K562 (cell line): ENCODE data around the gene TP53I3. TPM values are rescaled to one million over a fixed set of nuclear protein-coding genes. Genes with fewer than 3 reads are reported as not detected.

ENCODE experiments used
- AFF4 ChIP-seq: sonication (generic); formaldehyde crosslinking; IDR thresholded peaks from 2 replicates; pipeline ENCODE4 v1.8.0; 2023; ENCODE audit warnings: mild to moderate bottlenecking, missing genetic modification reagents
- ARNT ChIP-seq, 2 experiments: fragments of 450-650 bp; IDR thresholded peaks; 2 replicates each; pipeline ENCODE4 v1.6.1; 2016; ENCODE audit warnings: mild to moderate bottlenecking in 1 of 2
- BCOR ChIP-seq: fragments of 450-650 bp; IDR thresholded peaks from 2 replicates; pipeline ENCODE4 v1.6.1; 2016
- ETS1 ChIP-seq: conservative IDR thresholded peaks from 2 replicates; pipeline ENCODE4 v1.6.1; 2011; ENCODE audit warnings: low read depth, mild to moderate bottlenecking, low read length; ENCODE audit not compliant: control insufficient read depth
- FUS ChIP-seq: fragments of 200-400 bp; formaldehyde crosslinking; optimal IDR thresholded peaks from 2 replicates; pipeline ENCODE3; 2017; ENCODE audit warnings: low read depth, low read length
- SMARCA4 ChIP-seq: fragments of 450-650 bp; IDR thresholded peaks from 2 replicates; pipeline ENCODE4 v1.6.1; 2016
- SMC3 ChIP-seq: conservative IDR thresholded peaks from 2 replicates; pipeline ENCODE4 v1.6.1; 2011; ENCODE audit warnings: low read depth, low read length, improper control_type of control experiment; ENCODE audit not compliant: insufficient read depth
- TAF15 ChIP-seq: fragments of 200-400 bp; formaldehyde crosslinking; IDR thresholded peaks from 2 replicates; pipeline ENCODE4 v1.6.1; 2017; ENCODE audit warnings: mild to moderate bottlenecking, low read depth, low read length, moderate library complexity
- TFE3 ChIP-seq: fragments of 450-650 bp; formaldehyde crosslinking; IDR thresholded peaks from 2 replicates; pipeline ENCODE4 v1.4.0; 2020; ENCODE audit warnings: mild to moderate bottlenecking, mixed read lengths
- UBTF ChIP-seq, 2 experiments: IDR thresholded peaks; 2 replicates each; pipeline ENCODE4 v1.6.1; 2012; ENCODE audit warnings: improper control_type of control experiment in 2 of 2, low read depth in 2 of 2, low read length in 2 of 2, borderline replicate concordance in 1 of 2
- ZBTB8A ChIP-seq: fragments of 450-650 bp; IDR thresholded peaks from 2 replicates; pipeline ENCODE4 v1.6.1; 2018; ENCODE audit warnings: mild to moderate bottlenecking, moderate library complexity; ENCODE audit not compliant: partially characterized antibody
- ZNF197 ChIP-seq: fragments of 200-800 bp; sonication (Bioruptor generic); IDR thresholded peaks from 2 replicates; pipeline ENCODE4 v1.6.1; 2016; ENCODE audit warnings: low read depth, missing genetic modification characterization, missing compliant biosample characterization
- ZNF24 ChIP-seq: fragments of 450-650 bp; IDR thresholded peaks from 2 replicates; pipeline ENCODE4 v1.6.1; 2016
- ZNF395 ChIP-seq: fragments of 200-800 bp; sonication (Bioruptor generic); IDR thresholded peaks from 2 replicates; pipeline ENCODE4 v1.6.1; 2017; ENCODE audit warnings: missing genetic modification characterization, missing compliant biosample characterization
- polyA plus RNA-seq, 8 experiments: library from polyadenylated mRNA; depleted of rRNA in 4 of 8; stranded (reverse) in 5 of 8; unstranded in 3 of 8; fragments of >200 nt; fragmentation: Nextera tagmentation in 2 of 8; fragmentation: Illumina TruSeq in 1 of 8; extraction: Ambion mirVana in 2 of 8; extraction: Trizol in 1 of 8; gene quantifications; 2 replicates each; pipeline versions ENCODE4 v1.2.1 to v1.2.3, GENCODE V29; 2011 to 2014; ENCODE audit warnings: inconsistent platforms in 1 of 8, missing spikeins in 1 of 8
- total RNA-seq, 7 experiments: library from RNA; depleted of rRNA in 6 of 7; stranded (reverse); fragments of >200 nt in 6 of 7; fragmentation: Illumina TruSeq in 2 of 7; extraction: Trizol in 2 of 7; gene quantifications; 2 replicates each; pipeline versions ENCODE4 v1.2.1 to v1.2.3, GENCODE V29; 2011 to 2021; ENCODE audit warnings: low replicate concordance in 1 of 7

The TP53I3 gene
- total and polyA plus RNA-seq, 9 of the 15 experiments (the other 6 are each of a cell fraction or from before 2014, with no cell fraction given) = 0.65 to 9.5 (median 5.6) TPM

GRCh38 chr2:24083567-24084385 lies 858 bp downstream of the TP53I3 start (continued):
- peak in 1 of 2 experiments; percentile 85; a peak in 2 of 4 replicates for TF ChIP-seq UBTF (IDR thresholded peaks at IDR 0.05; ENCODE audit: borderline replicate concordance in 1 of 2, low read depth in 2 of 2, low read length in 2 of 2)
- no peak for TF ChIP-seq TFE3
- 0 out of 2 replicates have a peak, but pooled peaks have one; percentile 97 for TF ChIP-seq AFF4
- no peak for TF ChIP-seq ARNT (IDR thresholded peaks at IDR 0.05)
- no peak for TF ChIP-seq FUS
- TF ChIP-seq ZNF197 = no peak
- peak; percentile 48; the same call in 1 of the 2 replicates for TF ChIP-seq ETS1
- peak; percentile 72 for TF ChIP-seq ZNF395 (CRISPR knock-in tag)
- no peak for TF ChIP-seq ZNF24
- TF ChIP-seq ZBTB8A = no peak
- peak; percentile 18; the same call in 1 of the 2 replicates for TF ChIP-seq SMC3
- peak; percentile 7; the same call in 1 of the 2 replicates for TF ChIP-seq BCOR
- peak; percentile 26; the same call in 1 of the 2 replicates for TF ChIP-seq SMARCA4
- no peak for TF ChIP-seq TAF15
